ENCODE measurements around the gene UXS1. TPM values are rescaled to one million over a fixed set of nuclear protein-coding genes. Genes with fewer than 3 reads are reported as not detected.
A peak's percentile ranks its signal among the peaks of the same experiment; 100 is the strongest.

The UXS1 gene
- total RNA-seq, 1 donor from 2014 or later = 60.0 TPM

- DNase-seq (no peak), ATAC-seq (no peak)
- Histone ChIP-seq H3K4me3 (no peak overlapping the region), H3K27me3 (ENCODE audit: low read depth) (no peaks in the 10 kb centered on the region), H3K9me3 (no peaks in the 10 kb centered on the region), H3K27ac (no peak overlapping the region), H3K36me3 (no peaks in the 10 kb centered on the region), H3K4me1 (peaks cover 40% of the 10 kb centered on the region)
- intact Hi-C loops (cut with DNase I) = no loop called here
- no peak for TF ChIP-seq CTCF (IDR thresholded peaks at IDR 0.05)
These were observed 29.1 kb downstream of the UXS1 start for GRCh38 chr2:106165029-106165428.

DNA sequence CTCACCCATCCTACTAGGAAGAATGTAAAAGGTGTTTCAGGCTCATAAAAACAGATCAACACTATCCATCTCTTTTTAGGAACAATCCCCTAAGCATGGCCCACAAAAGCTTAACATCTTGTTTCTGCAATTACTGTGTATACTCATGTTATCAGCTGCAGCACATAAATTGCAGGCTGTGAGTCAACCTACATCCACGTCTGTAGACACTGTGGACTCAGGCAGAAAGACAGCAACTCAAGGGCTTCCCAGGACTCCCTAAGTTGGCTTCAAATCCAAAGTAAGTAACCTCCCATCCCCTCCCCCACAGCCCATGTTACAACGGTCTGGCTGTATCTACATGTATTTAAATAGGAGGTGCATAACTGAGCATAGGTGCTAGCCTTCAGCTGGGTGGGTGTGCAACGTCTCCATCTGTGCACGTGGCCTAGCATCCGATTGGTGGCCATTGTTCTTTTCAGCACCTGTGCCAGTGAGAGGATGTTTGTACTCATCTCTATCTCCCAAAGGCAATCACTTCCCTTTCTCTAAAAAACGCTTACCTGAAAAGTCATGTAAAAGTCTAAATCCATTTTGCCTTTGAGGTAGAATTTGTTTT is 30.1 kb downstream of the UXS1 start:
- no peaks in the 10 kb centered on the region for H3K27me3 ChIP-seq (ENCODE audit: low read depth)
- no peak for TF ChIP-seq CTCF (IDR thresholded peaks at IDR 0.05)
- H3K36me3 ChIP-seq = no peaks in the 10 kb centered on the region
- intact Hi-C loops (cut with DNase I) = no loop called here
- peaks cover 37% of the 10 kb centered on the region for H3K4me1 ChIP-seq
- DNase-seq (no peak), ATAC-seq (no peak)
- no peaks in the 10 kb centered on the region for H3K9me3 ChIP-seq
- H3K27ac ChIP-seq = no peak overlapping the region
- no peak overlapping the region for H3K4me3 ChIP-seq

GRCh38 chr2:106161938-106162820 is 31.9 kb downstream of the UXS1 start:
- Histone ChIP-seq H3K27ac (peak overlapping the region; percentile 68), H3K9me3 (no peaks in the 10 kb centered on the region), H3K27me3 (ENCODE audit: low read depth) (no peaks in the 10 kb centered on the region), H3K4me1 (peaks cover 25% of the 10 kb centered on the region), H3K4me3 (no peak overlapping the region), H3K36me3 (no peaks in the 10 kb centered on the region)
- ATAC-seq = peak; percentile 86 to 95
- no peak for TF ChIP-seq CTCF (IDR thresholded peaks at IDR 0.05)
- DNase-seq = peak; percentile 66
- intact Hi-C loops (cut with DNase I) = no loop called here

DNA sequence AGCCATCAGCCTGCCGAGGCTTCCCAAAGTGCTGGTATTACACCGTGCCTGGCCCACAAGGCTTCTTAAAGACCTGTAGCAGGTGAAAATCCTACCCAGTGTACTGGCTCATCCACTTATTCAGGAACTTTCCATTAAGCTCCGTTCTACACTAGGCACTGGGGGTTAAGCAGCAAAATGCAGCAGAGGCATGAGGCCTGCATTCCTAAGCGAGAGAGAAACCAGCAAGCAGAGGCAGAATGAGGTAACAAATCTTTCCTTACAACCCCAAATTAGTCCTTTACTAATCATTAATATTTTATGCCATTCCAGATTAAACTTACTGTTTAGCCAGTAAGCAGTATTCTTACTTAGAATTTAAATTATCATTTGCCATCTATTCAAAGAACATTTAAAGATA is 32.8 kb downstream of the UXS1 start:
- Histone ChIP-seq H3K4me3 (no peak overlapping the region), H3K36me3 (no peaks in the 10 kb centered on the region), H3K27me3 (ENCODE audit: low read depth) (no peaks in the 10 kb centered on the region), H3K27ac (peak overlapping the region; percentile 68), H3K4me1 (peaks cover 18% of the 10 kb centered on the region), H3K9me3 (no peaks in the 10 kb centered on the region)
- DNase-seq (no peak), ATAC-seq (no peak)
- no peak for TF ChIP-seq CTCF (IDR thresholded peaks at IDR 0.05)
- intact Hi-C loops (cut with DNase I) = no loop called here

DNA sequence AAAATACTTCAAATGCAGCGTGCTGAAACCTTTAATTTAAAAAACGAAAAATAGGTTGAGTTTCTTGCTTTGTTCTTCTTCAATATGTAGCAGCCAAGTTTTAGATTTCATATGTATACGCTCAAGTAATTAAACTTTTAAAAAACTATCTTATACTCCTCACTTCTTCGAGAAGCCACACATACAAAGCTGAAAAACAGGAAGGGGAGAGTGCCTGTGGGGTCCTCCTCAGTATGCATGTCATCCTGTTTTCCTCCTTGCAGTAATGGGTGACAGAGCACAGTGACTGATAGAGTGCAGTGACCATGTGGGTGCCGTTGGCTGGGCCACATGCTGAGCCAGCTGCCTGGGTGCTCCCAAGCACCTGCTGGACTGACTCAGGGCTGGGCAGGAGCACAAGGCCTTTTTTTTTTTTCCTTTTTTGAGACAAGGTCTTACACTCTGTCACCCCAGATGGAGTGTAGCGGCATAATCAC is 33.3 kb downstream of the UXS1 start:
- Histone ChIP-seq H3K9me3 (no peaks in the 10 kb centered on the region), H3K27me3 (ENCODE audit: low read depth) (no peaks in the 10 kb centered on the region), H3K36me3 (no peaks in the 10 kb centered on the region), H3K4me3 (no peak overlapping the region), H3K27ac (peak overlapping the region; percentile 68), H3K4me1 (peaks cover 18% of the 10 kb centered on the region)
- no peak for TF ChIP-seq CTCF (IDR thresholded peaks at IDR 0.05)
- intact Hi-C loops (cut with DNase I) = no loop called here
- DNase-seq (no peak), ATAC-seq (peak in 1 of 2 donors; percentile 46)
